T-helper 17 cell (primary cell): Measurements from ENCODE around the gene DND1. TPM values are rescaled to one million over a fixed set of nuclear protein-coding genes. Genes with fewer than 3 reads are reported as not detected.
"Not testable (repeated sequence)": the region's sequence is repeated elsewhere in the genome, so short reads cannot be mapped to it uniquely, and the experiment has no call there.

Source experiments
- ATAC-seq: fragments of 150-1000 bp; cut with Tn5 transposase; 2 replicates; pipeline ENCODE4 v1.10.0; 2021; ENCODE audit warnings: mild to moderate bottlenecking, moderate library complexity
- DNase-seq, 3 donors: peaks; one replicate each; pipeline versions ENCODE4 v3.0.0 to v3.0.0-alpha.2; 2020 to 2021
- H3K9me3 ChIP-seq: one replicate; pipeline ENCODE4 v1.7.0; 2013; ENCODE audit warnings: low read length, mild to moderate bottlenecking; ENCODE audit not compliant: control insufficient read depth, poor library complexity, severe bottlenecking
- H3K27ac Mint-ChIP-seq: one replicate; pipeline ENCODE4 v1.8.0; 2022; ENCODE audit warnings: mild to moderate bottlenecking, moderate library complexity, mixed read lengths
- H3K27me3 Mint-ChIP-seq: one replicate; pipeline ENCODE4 v1.8.0; 2022; ENCODE audit warnings: mixed read lengths
- H3K36me3 Mint-ChIP-seq: one replicate; pipeline ENCODE4 v1.8.0; 2022; ENCODE audit warnings: low read depth, mixed read lengths
- H3K4me1 Mint-ChIP-seq: one replicate; pipeline ENCODE4 v1.8.0; 2022; ENCODE audit warnings: mild to moderate bottlenecking, mixed read lengths
- H3K4me3 Mint-ChIP-seq: one replicate; pipeline ENCODE4 v1.8.0; 2022; ENCODE audit warnings: mild to moderate bottlenecking, moderate library complexity, mixed read lengths
- total RNA-seq, 4 donors: library from RNA in 2 of 4; stranded (reverse) in 2 of 4; gene quantifications; one replicate each; pipeline ENCODE4 v1.2.3 and lab custom pipeline; 2022 to 2026

Gene DND1
- total RNA-seq, 2 donors from 2014 or later = 1.2 to 1.9 TPM

- Mint-ChIP-seq H3K36me3 (peaks cover 14% of the 10 kb centered on the region), H3K27ac (peak overlapping the region; percentile 24), H3K4me3 (no peak overlapping the region)
Measured at GRCh38 chr5:140694276-140694675, 20.9 kb upstream of the DND1 start.

GRCh38 chr5:140690941-140691924 lies 17.9 kb upstream of the DND1 start, which contains the start of the genes HARS1 and HARS2:
HARS1 (minus strand) TSS chr5:140691370; CDS start chr5:140691304, 66 bp downstream.
HARS2 (plus strand) TSS chr5:140691455; CDS start chr5:140691649, 194 bp downstream.
- Mint-ChIP-seq H3K27me3 (no peaks in the 10 kb centered on the region), H3K36me3 (peaks cover 4% of the 10 kb centered on the region), H3K4me1 (peaks cover 25% of the 10 kb centered on the region), H3K4me3 (peak within 1 kb of the TSS; percentile 100), H3K27ac (peak within 1 kb of the TSS; percentile 98)
- ATAC-seq (peak; percentile 96), DNase-seq (peak; percentile 65 to 73 (median 66))
- no peaks in the 10 kb centered on the region for H3K9me3 ChIP-seq

More at GRCh38 chr5:140694276-140694675, 20.9 kb upstream of the DND1 start:
- DNase-seq (no peak), ATAC-seq (no peak)
- H3K27me3 Mint-ChIP-seq = no peaks in the 10 kb centered on the region
- peaks cover 25% of the 10 kb centered on the region for H3K4me1 Mint-ChIP-seq
- H3K9me3 ChIP-seq = no peaks in the 10 kb centered on the region

DNA sequence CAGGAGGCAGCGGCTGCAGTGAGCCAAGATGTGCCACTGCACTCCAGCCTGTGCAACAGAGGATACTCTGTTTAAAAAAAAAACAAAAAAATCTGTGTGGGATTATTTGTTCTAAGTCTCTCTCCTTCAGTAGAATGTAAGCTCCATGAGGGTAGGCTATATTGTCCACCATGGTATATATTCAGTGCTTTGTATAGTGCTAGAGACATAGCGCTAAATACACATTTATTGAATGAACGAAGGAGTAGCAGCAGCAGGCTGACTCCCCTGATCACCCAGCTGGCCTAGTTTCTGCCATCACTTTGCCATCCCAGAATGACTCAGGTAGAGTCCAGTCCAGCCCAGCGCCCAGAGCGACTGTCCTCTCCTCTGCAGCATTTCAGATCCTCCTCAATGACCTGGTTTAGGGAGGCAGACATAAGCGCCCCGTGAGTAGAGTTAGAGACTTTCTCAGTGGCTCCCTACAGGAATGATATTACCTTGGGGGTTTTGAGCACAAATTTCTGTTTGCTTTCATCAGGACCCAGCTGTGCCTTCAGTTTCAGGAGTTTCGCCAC lies 17.1 kb upstream of the DND1 start:
- no peaks in the 10 kb centered on the region for H3K36me3 Mint-ChIP-seq

DNA sequence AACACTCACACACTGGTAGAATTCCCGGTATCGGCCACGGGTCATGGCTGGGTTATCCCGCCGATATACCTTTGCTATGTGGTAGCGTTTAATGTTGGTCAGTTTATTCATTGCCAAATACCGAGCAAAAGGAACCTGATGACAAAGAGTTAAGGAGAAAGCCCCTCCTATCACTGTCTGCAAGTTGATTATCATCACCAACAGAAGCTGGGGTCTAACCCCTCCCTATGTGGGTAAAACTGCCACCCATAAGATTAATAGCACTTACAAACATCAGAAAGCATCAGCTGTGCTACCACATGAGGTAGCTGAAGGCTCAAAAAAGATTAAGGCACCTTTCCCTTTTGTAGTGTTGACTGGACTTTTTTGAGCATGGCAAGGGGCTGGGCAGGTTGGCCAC lies 5.6 kb upstream of the DND1 start:
- no peaks in the 10 kb centered on the region for H3K9me3 ChIP-seq
- no peaks in the 10 kb centered on the region for H3K27me3 Mint-ChIP-seq
- H3K4me3 Mint-ChIP-seq = no peak overlapping the region
- H3K4me1 Mint-ChIP-seq = no peaks in the 10 kb centered on the region
- H3K27ac Mint-ChIP-seq = no peak overlapping the region
- DNase-seq (no peak), ATAC-seq (no peak)
- H3K36me3 Mint-ChIP-seq = peaks cover 7% of the 10 kb centered on the region

More for the DNA sequence above, 17.1 kb upstream of the DND1 start:
- no peaks in the 10 kb centered on the region for H3K9me3 ChIP-seq
- DNase-seq (no peak), ATAC-seq (peak; percentile 2)
- H3K4me1 Mint-ChIP-seq = peaks cover 23% of the 10 kb centered on the region
- no peaks in the 10 kb centered on the region for H3K27me3 Mint-ChIP-seq
- H3K27ac Mint-ChIP-seq = peak overlapping the region; percentile 98
- H3K4me3 Mint-ChIP-seq = peak overlapping the region; percentile 100

GRCh38 chr5:140677947-140678346 lies 4.6 kb upstream of the DND1 start:
- Mint-ChIP-seq H3K36me3 (peaks cover 7% of the 10 kb centered on the region), H3K4me3 (no peak overlapping the region), H3K27ac (peak overlapping the region; percentile 37), H3K4me1 (no peaks in the 10 kb centered on the region), H3K27me3 (no peaks in the 10 kb centered on the region)
- no peaks in the 10 kb centered on the region for H3K9me3 ChIP-seq
- ATAC-seq (no peak), DNase-seq (no peak)

DNA sequence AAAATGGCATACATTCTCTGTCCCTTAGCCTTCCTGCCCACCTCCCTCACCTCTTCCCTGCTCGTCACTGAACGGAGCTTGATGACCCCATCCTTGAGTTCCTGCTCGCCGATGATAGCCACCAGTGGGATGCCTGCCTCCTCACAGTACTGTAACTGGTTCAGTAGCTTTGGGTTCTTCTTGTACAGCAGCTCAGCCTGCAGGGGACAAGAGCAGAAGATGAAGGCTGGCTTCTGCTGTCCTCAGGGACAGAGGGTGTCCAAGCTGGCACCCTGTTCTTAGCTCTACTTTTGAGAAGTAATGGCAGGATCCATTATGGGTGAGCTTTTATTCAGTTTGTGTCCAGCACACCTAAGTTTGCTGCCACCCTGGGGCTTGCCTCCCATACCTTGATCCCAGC lies 1.3 kb upstream of the DND1 start:
- Mint-ChIP-seq H3K4me1 (no peaks in the 10 kb centered on the region), H3K4me3 (no peak overlapping the region), H3K27ac (peak overlapping the region; percentile 3), H3K36me3 (peaks cover 2% of the 10 kb centered on the region), H3K27me3 (no peaks in the 10 kb centered on the region)
- DNase-seq (no peak), ATAC-seq (no peak)
- no peaks in the 10 kb centered on the region for H3K9me3 ChIP-seq

DNA sequence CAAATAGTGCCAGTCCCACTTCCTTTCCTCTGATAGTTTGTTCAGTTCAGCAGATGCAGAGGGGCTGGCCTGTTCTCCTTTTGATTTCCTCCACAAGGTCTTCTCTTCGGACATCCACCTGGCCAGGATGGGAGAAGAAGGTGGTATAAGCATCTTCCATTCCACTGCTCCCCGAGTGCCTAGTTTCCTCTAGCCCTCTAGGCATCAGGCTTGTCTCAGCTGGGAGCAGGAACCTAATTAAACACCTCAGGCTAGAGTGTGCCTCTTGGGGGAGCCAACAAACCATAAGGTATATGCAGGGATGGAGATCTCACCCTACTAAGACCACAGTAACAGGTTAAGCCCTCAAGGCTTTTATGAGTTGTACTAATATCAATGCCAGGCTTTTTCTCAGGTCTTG lies 835 bp upstream of the DND1 start:
- DNase-seq (no peak), ATAC-seq (no peak)
- Mint-ChIP-seq H3K27me3 (no peaks in the 10 kb centered on the region), H3K27ac (peak overlapping the region; percentile 3), H3K4me3 (no peak overlapping the region), H3K36me3 (peaks cover 2% of the 10 kb centered on the region), H3K4me1 (no peaks in the 10 kb centered on the region)
- no peaks in the 10 kb centered on the region for H3K9me3 ChIP-seq

DNA sequence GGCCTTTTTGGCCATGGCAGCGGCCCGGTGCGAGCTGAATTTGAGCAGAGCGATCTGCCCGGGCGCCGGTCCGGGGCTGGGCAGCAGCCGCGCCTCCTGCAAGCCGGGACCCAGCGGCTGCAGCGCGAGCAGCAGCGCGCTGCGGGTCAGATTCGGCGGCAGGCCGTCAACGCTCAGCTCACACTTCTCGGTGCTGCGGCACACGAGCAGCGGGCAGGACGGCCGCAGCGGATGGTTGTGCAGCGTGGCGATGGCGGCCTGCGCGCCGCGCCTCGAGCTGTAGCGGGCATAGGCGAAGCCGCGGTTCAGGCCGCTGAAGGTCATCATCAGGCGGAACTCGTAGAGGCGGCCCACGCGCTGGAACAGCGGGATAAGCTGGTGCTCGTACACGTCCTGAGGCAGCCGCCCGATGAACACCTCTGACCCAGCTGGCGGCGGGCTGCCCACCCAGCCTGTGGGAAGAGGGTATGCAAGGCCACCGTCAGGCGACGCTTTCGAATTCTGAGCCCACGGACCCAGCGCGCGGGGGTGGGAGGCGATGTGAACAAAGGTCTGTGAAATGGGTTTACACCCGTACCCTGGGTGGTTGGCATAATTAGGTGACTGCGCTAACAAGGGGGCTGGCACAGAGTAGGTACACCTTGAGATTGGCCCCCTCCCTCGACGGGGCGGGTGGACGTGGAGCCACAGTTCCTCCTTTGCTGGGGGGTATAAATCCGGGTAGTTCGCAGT lies 755 bp downstream of the DND1 start:
- ATAC-seq (no peak), DNase-seq (no peak)
- no peaks in the 10 kb centered on the region for H3K9me3 ChIP-seq
- Mint-ChIP-seq H3K27ac (no peak overlapping the region), H3K4me3 (no peak overlapping the region), H3K4me1 (peaks cover 6% of the 10 kb centered on the region), H3K27me3 (no peaks in the 10 kb centered on the region), H3K36me3 (peaks cover 2% of the 10 kb centered on the region)

DNA sequence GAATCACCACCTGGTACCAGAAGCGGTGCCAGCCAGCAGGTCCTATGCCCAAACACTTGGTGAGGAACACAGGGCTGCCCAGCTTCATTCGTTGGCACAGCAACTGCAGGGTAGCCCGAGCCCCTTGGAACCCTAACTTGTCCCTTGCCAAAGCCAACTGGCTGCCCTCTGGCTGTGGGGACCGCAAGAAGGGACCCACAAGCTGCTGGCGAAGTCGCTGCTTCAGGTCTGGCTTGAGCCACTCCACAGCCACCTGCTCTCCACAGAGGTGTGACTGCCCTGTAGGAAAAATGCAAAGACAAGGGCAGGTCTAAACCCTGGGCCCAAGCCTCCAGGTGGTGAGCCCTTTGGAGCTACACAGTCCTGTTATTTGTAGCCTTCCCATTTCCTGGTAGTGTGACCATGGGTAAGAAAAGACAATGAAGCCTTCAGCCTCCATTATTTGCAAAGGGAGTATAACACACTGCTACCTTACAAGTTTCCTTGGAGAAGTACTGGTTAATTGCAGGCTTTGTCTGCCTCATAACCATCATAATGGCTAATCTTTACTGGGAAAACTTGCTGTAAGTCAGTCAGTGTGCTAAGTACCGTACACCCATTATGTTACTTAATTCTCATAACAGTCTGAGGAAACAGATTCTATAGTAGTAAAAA lies 1.8 kb downstream of the DND1 start:
- Mint-ChIP-seq H3K27ac (no peak overlapping the region), H3K4me3 (no peak overlapping the region), H3K27me3 (no peaks in the 10 kb centered on the region), H3K4me1 (peaks cover 14% of the 10 kb centered on the region), H3K36me3 (peaks cover 2% of the 10 kb centered on the region)
- no peak for DNase-seq
- no peaks in the 10 kb centered on the region for H3K9me3 ChIP-seq
- ATAC-seq = no peak

- ATAC-seq, H3K36me3 Mint-ChIP-seq, H3K27ac Mint-ChIP-seq: not testable (repeated sequence)
Measured at GRCh38 chr5:140671035-140671434, 2.3 kb downstream of the DND1 start.

DNA sequence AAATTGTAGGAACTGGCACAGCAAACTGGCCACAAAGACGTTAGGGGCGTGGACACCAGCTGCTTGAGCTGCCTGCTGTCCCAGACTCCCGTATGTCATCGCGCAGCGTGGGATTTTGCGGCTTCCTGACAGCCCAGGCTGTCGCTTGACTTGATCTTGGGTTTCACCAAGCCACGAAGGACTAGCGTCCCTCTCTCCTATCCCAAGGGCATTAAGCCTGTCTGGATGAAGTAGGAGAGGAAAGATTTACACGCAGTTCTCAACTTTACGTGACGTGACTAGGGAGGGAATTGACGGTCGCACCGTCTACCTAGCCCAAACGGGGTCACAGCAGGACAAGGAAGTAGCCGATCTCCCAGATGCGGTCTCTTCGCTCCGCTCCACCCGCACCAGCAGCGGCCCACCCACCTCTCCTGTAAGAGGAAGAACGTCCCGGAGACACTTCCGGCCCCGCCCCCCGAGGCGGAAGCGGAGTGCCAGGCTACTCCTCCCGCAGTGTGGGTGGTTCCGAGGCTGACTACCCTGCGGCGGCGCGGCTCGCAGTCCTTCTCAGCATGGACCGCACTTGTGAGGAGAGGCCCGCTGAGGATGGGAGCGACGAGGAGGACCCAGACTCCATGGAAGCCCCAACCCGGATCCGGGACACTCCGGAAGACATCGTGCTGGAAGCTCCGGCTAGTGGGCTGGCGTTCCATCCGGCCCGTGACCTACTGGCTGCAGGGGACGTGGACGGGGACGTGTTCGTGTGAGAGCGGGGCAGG lies 8.8 kb downstream of the DND1 start, which contains the start of gene WDR55:
TSS of gene WDR55 (plus strand) at position 546 of the 761 bp plus-strand sequence. CDS start at position 555, 9 bp downstream.
- H3K27ac Mint-ChIP-seq = peak within 1 kb of the TSS; percentile 96
- H3K4me1 Mint-ChIP-seq = peaks cover 27% of the 10 kb centered on the region
- H3K9me3 ChIP-seq = no peaks in the 10 kb centered on the region

More at GRCh38 chr5:140671035-140671434, 2.3 kb downstream of the DND1 start:
- H3K4me3 Mint-ChIP-seq, H3K27me3 Mint-ChIP-seq, H3K9me3 ChIP-seq, DNase-seq: not testable (repeated sequence)
- peaks cover 18% of the 10 kb centered on the region for H3K4me1 Mint-ChIP-seq

DNA sequence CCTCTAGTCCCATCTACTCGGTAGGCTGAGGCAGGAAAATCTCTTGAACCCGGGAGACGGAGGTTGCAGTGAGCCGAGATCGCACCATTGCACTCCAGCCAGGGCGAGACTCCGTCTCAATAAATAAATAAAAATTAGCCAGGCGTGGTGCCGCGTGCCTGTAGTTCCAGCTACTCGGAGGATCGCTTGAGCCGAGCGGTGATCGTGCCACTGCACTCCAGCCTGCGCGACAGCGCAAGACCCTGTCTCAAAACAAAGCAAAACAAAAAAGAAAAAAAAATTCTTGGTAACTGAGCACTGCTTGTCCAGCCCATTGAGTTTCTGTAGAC lies 9.4 kb downstream of the DND1 start:
- Mint-ChIP-seq H3K4me1 (peaks cover 27% of the 10 kb centered on the region), H3K4me3 (peak overlapping the region; percentile 99), H3K27ac (peak overlapping the region; percentile 96), H3K36me3 (peaks cover 10% of the 10 kb centered on the region), H3K27me3 (no peaks in the 10 kb centered on the region)
- H3K9me3 ChIP-seq = no peaks in the 10 kb centered on the region
- no peak for DNase-seq
- ATAC-seq = no peak

More for the DNA sequence above, 8.8 kb downstream of the DND1 start, which contains the start of gene WDR55:
- Mint-ChIP-seq H3K27me3 (no peaks in the 10 kb centered on the region), H3K36me3 (peaks cover 10% of the 10 kb centered on the region), H3K4me3 (peak within 1 kb of the TSS; percentile 99)
- DNase-seq = peak; percentile 91 to 96 (median 94)
- peak; percentile 93 for ATAC-seq
